ENCODE measurements around the gene ZC3H12C.

ZC3H12C gene

GRCh38 chr11:110076371-110076965, 16.7 kb upstream of the ZC3H12C start:
- no peak for DNase-seq (ENCODE audit: low read depth, low spot score)

- no peak for DNase-seq (ENCODE audit: low read depth, low spot score)
These were observed 15.8 kb upstream of the ZC3H12C start for GRCh38 chr11:110077346-110077745.

DNA sequence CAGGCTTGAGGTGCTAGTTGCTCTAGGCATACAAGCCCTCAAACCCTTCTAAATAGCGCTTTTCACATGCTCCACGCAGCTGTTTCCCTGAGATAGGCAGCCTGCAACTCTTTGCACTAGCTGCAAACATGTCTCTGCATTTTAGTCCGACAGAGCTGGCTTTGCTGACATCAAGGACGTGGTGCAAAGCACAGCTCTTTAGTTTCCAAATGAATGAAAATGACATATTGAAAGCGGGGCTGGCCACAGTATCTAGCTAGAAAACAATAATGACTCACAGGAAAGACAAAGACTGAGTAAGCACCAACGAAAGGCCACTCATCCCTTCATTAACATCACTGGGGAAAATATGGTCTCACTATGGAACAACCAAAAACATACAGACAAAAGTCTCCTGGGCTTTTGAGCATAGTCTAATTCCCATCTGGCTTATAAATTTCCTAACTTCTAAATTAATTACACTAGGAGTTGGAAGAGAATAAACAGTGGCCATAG, 15.3 kb upstream of the ZC3H12C start:
- no peak for DNase-seq (ENCODE audit: low read depth, low spot score)

DNA sequence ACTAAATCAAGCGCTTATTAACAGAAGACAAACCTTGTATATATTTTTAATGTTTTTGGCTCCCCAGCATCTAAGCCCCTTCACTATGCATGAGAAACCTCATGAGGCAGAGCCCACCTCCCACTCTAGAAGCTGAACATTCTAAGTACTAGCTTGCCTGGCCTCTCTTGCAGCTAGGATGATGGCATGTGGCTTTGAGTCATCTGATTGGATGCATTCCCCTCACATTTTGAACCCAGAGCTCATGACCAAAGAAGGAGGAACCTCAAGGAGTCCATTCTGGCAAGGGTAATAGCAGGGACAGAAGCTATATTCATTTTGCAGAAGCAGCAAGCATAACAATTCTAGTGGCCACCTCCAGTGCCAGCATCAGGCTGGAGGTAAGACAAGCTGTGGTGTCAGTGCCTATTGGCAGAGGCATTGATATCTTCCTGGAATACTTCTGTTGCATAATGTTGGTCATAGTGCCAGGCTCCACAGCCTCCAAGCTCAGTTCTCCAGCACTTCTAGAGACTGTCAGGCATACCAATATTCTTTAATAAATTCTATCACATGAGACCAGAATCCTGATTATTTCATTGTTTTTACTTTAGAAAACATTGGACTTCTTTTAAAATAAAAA, 14.2 kb upstream of the ZC3H12C start:
- DNase-seq (ENCODE audit: low read depth, low spot score) = no peak

DNA sequence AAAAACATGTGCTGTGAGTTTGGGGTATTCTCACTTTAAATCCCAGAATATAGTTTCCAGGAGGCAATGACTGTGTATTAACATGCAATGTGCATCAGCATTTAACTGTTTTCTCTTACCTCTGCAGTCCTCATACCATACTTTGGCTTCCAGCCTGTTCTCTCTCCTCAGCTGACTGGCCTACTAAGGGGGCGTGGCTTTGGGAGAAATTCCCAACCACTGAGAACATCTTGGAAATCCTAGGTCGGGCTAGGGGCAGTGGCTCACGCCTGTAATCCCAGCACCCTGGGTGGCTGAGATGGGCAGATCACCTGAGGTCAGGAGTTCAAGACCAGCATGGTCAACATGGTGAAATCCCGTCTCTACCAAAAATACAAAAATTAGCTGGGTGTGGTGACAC, 13.5 kb upstream of the ZC3H12C start:
- DNase-seq (ENCODE audit: low read depth, low spot score) = no peak

GRCh38 chr11:110081462-110082376, 11.5 kb upstream of the ZC3H12C start:
- DNase-seq (ENCODE audit: low read depth, low spot score) = no peak

GRCh38 chr11:110082899-110083298, 10.3 kb upstream of the ZC3H12C start:
- no peak for DNase-seq (ENCODE audit: low read depth, low spot score)

- no peak for DNase-seq (ENCODE audit: low read depth, low spot score)
These were observed 7.8 kb upstream of the ZC3H12C start for GRCh38 chr11:110085255-110085838.

GRCh38 chr11:110086892-110087309, 6.3 kb upstream of the ZC3H12C start:
- no peak for DNase-seq (ENCODE audit: low read depth, low spot score)

DNA sequence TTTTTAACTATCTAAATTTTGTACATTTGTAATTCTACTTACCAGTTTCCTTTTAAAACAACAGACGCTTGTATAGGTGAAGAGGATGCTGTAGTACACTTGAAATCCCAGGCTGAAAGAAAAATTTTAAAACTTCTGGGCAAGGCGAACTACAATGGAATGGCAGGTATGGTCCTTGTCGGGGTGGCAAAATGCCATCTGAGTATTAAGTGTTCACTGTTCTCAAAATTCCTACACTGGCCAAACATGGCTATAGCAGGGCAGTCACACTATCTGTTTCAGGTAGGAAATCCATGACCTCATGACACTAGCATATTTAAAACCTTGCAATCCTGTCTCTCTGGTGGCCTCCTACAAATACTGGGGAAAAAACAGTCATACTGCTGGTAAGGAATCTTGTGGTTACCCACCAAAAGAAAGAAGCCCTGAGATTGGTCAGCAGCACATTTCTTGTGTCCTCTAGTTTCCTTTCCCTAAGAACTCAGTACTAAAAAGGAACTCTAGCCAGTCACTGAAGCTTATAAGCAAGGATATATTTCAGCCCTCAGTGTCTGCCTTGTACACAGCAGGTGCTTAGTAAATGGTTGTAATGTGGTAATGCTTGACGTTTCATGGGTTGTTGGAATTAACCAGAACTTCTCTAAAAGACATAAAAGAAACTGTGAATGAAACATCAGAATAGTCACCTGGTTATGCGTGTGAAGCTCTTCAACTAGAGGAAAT, 5.2 kb upstream of the ZC3H12C start:
- DNase-seq (ENCODE audit: low read depth, low spot score) = no peak

DNA sequence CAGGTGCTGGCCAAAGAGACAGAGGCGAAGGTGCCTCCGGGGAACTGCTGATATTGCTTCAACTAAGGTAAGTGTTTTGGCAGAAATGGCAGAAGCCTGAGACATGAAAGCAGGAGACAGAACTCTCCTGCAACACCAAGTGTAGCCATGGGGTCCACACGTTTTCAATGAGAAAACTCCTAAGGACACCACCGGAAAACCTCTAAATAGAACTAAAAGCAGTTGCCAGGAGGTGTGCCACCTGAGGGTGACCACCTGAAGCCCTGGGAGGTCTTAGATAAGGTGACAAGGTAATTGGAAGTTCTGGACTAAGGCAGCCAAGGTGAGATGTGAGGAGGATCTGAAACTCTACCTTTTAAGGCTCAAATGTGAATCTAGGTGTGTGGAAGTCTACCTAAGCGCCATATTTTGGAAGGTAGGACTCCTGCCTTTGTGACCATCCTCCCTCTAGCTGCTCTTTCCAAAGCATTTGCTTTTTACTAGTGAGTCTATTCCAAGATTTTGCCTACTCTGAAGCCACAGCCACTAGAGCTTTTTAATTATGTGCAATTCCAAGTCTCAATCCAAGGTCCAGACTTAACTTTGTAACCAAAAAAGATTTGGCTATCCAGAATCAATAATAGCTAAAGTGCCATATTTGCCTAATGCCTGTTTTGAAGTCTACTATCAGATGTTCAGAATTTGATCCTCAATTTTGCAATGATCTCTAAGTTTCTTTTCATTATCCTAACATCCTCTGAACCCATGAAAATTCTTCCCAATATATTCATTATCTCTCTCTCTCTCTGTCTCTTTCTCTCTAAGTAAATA, 4.5 kb upstream of the ZC3H12C start:
- no peak for DNase-seq (ENCODE audit: low read depth, low spot score)

DNA sequence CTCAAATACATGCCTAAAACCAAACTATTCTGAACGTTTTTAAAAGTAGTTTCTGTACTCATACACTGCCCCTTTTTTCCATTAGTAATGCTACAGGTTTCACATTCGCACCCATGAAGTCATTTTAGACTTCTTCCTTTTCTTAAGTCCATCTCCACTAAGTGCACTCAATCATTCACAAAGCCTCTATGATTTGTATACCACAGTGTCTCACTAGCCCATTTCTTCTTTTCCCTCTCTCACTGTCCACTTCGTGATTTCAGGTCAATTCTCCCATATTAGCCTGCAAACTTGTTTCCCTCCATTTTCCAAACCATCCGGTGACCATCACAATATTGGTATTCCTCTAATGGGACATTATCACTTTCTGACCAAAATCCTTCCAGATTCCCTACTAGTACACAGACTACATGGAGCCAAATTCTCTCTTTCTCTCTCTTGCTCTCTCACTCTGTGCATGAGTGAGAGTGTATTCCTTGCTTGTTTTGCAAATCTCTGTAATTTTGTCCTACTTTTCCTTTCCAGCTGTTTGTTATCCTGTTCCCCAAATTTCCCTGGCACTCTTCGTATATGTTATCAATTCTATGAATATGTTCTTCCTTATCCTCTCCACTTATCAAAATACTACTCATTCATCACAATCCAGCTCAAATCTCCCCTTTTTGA, 3.4 kb upstream of the ZC3H12C start:
- no peak for DNase-seq (ENCODE audit: low read depth, low spot score)

DNA sequence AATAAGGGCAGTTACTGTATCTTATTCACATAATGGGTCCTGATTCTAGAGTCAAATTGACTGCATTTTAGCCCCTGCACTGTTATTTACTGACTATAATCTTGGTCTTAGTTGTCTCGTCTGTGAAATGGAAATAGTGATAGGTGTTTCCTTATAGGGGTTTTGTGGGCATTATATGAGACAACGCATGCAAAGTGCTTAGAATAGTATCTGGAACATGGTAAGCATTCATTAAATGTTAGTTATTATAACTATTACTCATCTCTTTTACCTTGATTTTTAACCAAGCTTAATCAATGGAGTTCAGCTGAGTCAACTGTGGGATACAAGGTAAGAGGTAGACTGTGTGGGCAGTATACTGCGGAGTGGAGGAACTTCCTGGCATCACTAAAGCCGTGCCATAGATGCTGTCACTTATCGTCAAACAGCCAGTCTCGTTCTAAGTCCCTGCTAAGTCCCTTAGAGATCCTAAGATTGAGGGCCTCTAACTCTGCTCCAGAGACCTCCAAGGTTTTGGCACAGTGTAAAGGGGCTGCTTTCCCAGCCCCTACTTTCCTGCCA, 2.6 kb upstream of the ZC3H12C start:
- no peak for DNase-seq (ENCODE audit: low read depth, low spot score)

GRCh38 chr11:110092111-110092514, 1.1 kb upstream of the ZC3H12C start:
- DNase-seq (ENCODE audit: low read depth, low spot score) = no peak

DNA sequence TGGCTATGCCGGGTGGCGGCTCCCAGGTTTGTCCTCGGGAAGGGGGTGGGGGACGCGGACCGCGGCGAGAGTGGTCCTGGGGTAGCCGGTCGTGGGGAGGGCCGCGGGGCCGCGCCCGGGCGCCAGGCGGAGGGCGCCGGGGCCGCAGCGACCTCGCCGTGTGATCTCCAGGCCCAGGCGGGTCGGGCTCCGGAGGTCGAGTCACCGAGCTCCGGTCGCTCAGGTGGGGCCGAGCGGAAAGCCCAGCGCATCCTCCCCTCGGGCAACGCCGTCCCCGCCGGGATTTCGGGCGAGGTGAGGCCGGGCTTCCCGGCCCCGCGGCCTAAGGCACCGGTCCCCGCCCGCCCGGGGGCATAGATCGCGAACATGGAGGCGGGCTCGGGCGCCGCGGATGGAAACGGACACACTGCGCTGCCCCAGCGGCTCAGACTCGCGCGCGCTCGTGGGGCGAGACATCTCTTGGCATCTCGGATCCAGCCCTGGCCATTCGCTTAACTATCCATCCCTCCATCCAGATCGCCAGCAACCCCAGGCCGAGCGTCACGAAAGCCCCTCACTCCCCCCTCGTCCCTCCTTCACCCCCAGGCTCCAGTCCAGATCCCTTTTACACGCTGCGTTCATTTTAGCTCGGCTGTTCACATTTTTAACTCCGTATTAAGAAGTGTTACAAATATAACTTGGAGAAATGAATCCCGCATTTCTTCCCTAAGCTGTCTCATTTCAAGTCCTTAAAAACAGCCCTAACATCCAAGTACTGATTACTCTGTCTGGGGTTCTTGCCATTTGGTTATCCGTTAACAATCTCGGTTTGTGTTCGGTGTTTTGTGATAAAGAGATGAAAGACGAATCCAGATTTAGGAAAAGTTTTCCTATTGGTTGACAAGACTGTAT, 460 bp downstream of the ZC3H12C start:
- DNase-seq (ENCODE audit: low read depth, low spot score) = no peak

- DNase-seq (ENCODE audit: low read depth, low spot score) = no peak
These were observed 1.4 kb downstream of the ZC3H12C start for GRCh38 chr11:110094298-110095285.

DNA sequence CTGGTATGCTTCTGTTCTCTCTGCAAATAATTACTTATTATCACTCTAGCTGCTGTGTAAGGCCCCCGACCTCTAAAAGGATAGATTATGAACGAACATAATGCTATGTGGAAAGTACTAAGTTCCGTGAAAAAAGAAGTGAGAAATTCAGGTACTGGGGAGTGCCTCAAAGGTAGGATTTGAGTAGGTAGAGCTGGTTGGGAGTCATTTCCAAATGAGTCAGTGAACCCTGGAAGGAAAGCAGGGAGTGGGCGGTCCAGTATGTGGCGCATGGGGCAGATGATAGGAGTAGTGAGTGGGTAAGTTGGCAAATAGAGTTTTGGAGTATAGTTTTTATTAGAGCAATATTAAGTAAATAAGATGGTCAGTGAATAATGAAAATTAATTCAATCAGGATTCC, 2.4 kb downstream of the ZC3H12C start:
- DNase-seq (ENCODE audit: low read depth, low spot score) = no peak
